Measurements from ENCODE around the gene EFNA1.

GRCh38 chr1:155170806-155171205, 43.1 kb downstream of the EFNA1 start:
- TF ChIP-seq CTCF (IDR thresholded peaks at IDR 0.05; ENCODE audit: poor library complexity) (no peak), EZH2phosphoT487 (IDR thresholded peaks at IDR 0.05; ENCODE audit: low read depth, severe bottlenecking, unreplicated experiment) (no peak)
